Testis (tissue), 3 donors: Measurements from ENCODE around the gene PIGZ. TPM values are rescaled to one million over a fixed set of nuclear protein-coding genes. Genes with fewer than 3 reads are reported as not detected.

Experiments
- DNase-seq: peaks from one replicate; pipeline ENCODE4 v3.0.0-alpha.2; 2019
- H3K27ac ChIP-seq, 2 donors: fragments of 200-600 bp; sonication (generic); one replicate each; pipeline ENCODE4 v1.5.1; 2019
- H3K27me3 ChIP-seq: fragments of 200-600 bp; sonication (generic); one replicate; pipeline ENCODE4 v1.5.1; 2019
- H3K36me3 ChIP-seq: fragments of 200-600 bp; sonication (generic); one replicate; pipeline ENCODE4 v1.5.1; 2017; ENCODE audit warnings: low read depth; ENCODE audit errors: missing control alignments
- H3K4me1 ChIP-seq: fragments of 200-600 bp; sonication (generic); one replicate; pipeline ENCODE4 v1.5.1; 2019
- H3K4me3 ChIP-seq, 2 donors: fragments of 200-600 bp; sonication (generic); one replicate each; pipeline ENCODE4 v1.5.1; 2017 to 2019
- H3K9me3 ChIP-seq: fragments of 200-600 bp; sonication (generic); one replicate; pipeline ENCODE4 v1.5.1; 2017
- CTCF ChIP-seq, 3 experiments: fragments of 450-650 bp in 2 of 3; fragments of 200-600 bp in 1 of 3; sonication (generic) in 1 of 3; IDR thresholded peaks; one replicate each; pipeline ENCODE4 v1.5.1; 2016 to 2019; ENCODE audit warnings: antibody characterized with exemption in 3 of 3, mild to moderate bottlenecking in 2 of 3, moderate library complexity in 1 of 3
- POLR2A ChIP-seq: fragments of 450-650 bp; IDR thresholded peaks from one replicate; pipeline ENCODE4 v1.6.1; 2017; ENCODE audit warnings: antibody characterized with exemption, mild to moderate bottlenecking, moderate library complexity
- WGBS, 2 donors: methylation state at CpG; one replicate each; pipeline ENCODE4 v1.1.5; 2018; 5-methylcytosine and 5-hydroxymethylcytosine counted together
- intact Hi-C: fragments of 100-400 bp; cut with DNase I; formaldehyde crosslinking; loops from one replicate; pipeline ENCODE4 v1.15.1; 2023; ENCODE audit warnings: low total_unique reads
- polyA plus RNA-seq: library from polyadenylated mRNA; stranded (reverse); fragments of 350-450 nt; fragmentation: Illumina TruSeq; extraction: RNeasy Lipid Tissue Mini Kit (QIAGEN cat#74804); gene quantifications from one replicate; pipeline ENCODE4 v1.2.3, GENCODE V29; 2014; ENCODE audit warnings: low read depth, low replicate concordance; ENCODE audit not compliant: insufficient read depth
- total RNA-seq, 2 donors: library from RNA; depleted of rRNA; stranded (reverse); fragments of >200 nt; gene quantifications; one replicate each; pipeline ENCODE4 v1.2.3, GENCODE V29; 2016

The PIGZ gene
- total and polyA plus RNA-seq, 3 donors from 2014 or later: 3.0 to 4.5 (median 3.9) TPM

DNA sequence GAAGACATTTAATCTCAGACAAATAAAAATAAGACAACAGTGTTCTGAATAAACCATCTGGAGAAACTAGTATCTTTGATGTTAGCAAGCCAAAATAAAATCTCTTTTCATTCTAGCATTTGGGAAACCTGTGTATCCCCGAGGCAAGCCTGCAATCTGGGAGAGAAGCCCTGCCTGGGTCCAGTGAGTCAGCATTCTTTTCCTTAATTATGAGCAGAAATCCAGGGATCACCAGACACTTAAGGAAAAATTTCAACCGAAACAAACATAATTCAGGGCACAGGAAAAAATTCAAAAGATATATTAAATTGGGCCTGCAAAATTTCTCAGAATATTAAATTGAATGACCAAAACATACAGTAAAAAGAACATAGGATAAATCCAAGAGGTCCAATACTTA is 30.5 kb downstream of the PIGZ start:
- H3K36me3 ChIP-seq: no peaks in the 10 kb centered on the region
- TF ChIP-seq CTCF (IDR thresholded peaks at IDR 0.05): no peak
- no peak for TF ChIP-seq POLR2A
- intact Hi-C loops: no loop called here

DNA sequence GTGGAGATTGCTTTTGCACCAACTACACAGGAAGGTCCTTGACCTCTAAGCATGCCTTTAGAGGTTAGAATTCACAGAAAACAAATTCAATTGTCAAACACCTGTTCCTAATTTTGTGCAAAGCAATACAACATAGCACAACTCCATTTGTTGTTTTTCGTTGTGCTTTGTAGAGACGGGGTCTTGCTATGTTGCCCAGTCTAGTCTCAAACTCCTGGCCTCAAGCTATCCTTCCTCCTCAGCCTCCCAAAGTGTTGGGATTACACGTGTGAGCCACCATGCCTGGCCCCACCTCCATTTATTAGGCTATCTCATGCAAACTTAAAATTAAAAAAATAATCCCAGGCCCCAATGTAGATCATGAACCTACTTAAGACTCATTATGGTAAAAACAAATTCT is 32.3 kb downstream of the PIGZ start:
- TF ChIP-seq POLR2A: no peak
- no peak for TF ChIP-seq CTCF (IDR thresholded peaks at IDR 0.05)
- H3K4me1 ChIP-seq: peaks cover 9% of the 10 kb centered on the region
- no peak overlapping the region for H3K27ac ChIP-seq
- 80 to 83% methylated on average over 3 of the region's 3 CpGs for WGBS, 2 donors
- H3K4me3 ChIP-seq: no peak overlapping the region
- intact Hi-C loops: no loop called here
- no peaks in the 10 kb centered on the region for H3K27me3 ChIP-seq
- H3K9me3 ChIP-seq: no peaks in the 10 kb centered on the region
- DNase-seq: no peak
- H3K36me3 ChIP-seq: no peaks in the 10 kb centered on the region

More for the DNA sequence above, 30.5 kb downstream of the PIGZ start:
- no peak for DNase-seq
- Histone ChIP-seq H3K4me1 (peaks cover 9% of the 10 kb centered on the region), H3K4me3 (no peak overlapping the region), H3K27ac (no peak overlapping the region), H3K27me3 (no peaks in the 10 kb centered on the region), H3K9me3 (no peaks in the 10 kb centered on the region)
- 88 to 90% methylated on average over 2 of the region's 2 CpGs for WGBS, 2 donors

DNA sequence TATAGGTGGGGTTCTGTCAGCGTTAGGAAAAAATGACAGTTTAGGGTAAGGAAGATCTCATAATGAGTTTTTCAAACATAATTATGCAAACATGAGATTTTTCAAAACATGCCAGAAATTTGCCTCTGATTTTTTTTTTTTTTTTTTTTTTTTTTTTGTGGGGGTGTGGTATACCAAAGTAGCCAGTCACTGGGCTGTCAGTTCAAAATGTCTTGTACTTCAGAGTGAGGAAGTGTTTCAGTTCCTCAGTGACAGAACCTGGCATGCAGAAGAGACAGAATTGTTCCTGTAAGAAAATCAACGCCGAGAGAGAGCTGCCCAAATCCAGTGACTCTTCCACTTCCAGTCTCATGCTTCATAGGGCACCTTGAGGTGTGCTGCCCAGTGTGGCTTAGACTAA is 36.0 kb downstream of the PIGZ start:
- no peaks in the 10 kb centered on the region for H3K36me3 ChIP-seq
- WGBS, 2 donors: 90 to 95% methylated on average over 3 of the region's 3 CpGs
- intact Hi-C loops: no loop called here

DNA sequence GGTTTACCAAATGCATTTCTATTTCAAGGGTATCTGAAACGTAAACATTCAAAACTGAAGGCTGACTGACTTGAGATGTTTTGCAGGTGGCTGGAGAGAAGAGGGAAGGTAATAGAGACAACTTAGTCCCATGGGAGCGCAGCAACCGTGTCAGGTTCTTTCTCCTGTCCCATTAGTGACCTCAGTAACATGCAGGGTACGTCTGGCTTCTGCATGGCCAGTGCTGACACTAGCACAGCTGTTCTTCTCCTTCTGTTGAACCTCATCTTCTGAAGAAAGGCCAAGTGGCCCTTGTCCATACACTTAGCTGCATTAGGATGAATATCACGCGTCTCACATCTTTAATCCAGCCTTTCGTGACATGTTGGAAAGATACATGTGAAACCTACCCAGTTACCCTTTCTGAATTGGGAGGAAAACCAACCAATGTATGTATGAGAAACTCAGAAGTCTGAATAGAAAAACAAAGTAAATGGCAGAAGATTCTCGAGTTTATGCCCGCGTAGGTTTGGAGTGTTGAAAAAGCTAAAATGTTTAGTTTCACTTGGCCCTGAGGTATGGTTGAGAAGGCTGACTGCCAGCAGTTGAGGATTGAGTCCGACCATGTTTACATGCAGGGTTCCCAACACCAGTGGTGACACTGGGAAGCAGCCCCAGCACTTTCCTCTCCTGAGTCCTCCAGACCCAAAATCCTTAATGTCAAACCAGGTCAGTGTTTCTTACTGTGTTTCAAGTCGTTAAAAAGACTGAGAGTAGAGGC is 36.6 kb downstream of the PIGZ start:
- Histone ChIP-seq H3K4me3 (no peak overlapping the region), H3K4me1 (no peaks in the 10 kb centered on the region), H3K9me3 (no peaks in the 10 kb centered on the region), H3K36me3 (no peaks in the 10 kb centered on the region), H3K27me3 (no peaks in the 10 kb centered on the region), H3K27ac (no peak overlapping the region)
- no peak for DNase-seq
- TF ChIP-seq POLR2A (no peak), CTCF (IDR thresholded peaks at IDR 0.05) (no peak)
- intact Hi-C loops: no loop called here
- WGBS, 2 donors: 86 to 88% methylated on average over 12 of the region's 12 CpGs

More for the DNA sequence above, 36.0 kb downstream of the PIGZ start:
- H3K27me3 ChIP-seq: no peaks in the 10 kb centered on the region
- H3K9me3 ChIP-seq: no peaks in the 10 kb centered on the region
- H3K4me1 ChIP-seq: no peaks in the 10 kb centered on the region
- H3K27ac ChIP-seq: no peak overlapping the region
- TF ChIP-seq POLR2A (no peak), CTCF (IDR thresholded peaks at IDR 0.05) (no peak)
- no peak for DNase-seq
- no peak overlapping the region for H3K4me3 ChIP-seq

- TF ChIP-seq CTCF (IDR thresholded peaks at IDR 0.05) (no peak), POLR2A (no peak)
These were observed 37.5 kb downstream of the PIGZ start for GRCh38 chr3:196931157-196931556.

More at GRCh38 chr3:196931157-196931556, 37.5 kb downstream of the PIGZ start:
- Histone ChIP-seq H3K27me3 (no peaks in the 10 kb centered on the region), H3K4me3 (no peak overlapping the region), H3K36me3 (no peaks in the 10 kb centered on the region), H3K27ac (no peak overlapping the region), H3K9me3 (no peaks in the 10 kb centered on the region), H3K4me1 (no peaks in the 10 kb centered on the region)
- DNase-seq: no peak
- intact Hi-C loops: no loop called here
- 87% methylated on average over 4 of the region's 4 CpGs for WGBS, 2 donors
